ENCODE measurements around the gene KCNH1. TPM values are rescaled to one million over a fixed set of nuclear protein-coding genes. Genes with fewer than 3 reads are reported as not detected.

The KCNH1 gene
- total and polyA plus RNA-seq, 9 of the 15 experiments (the other 6 are each of a cell fraction or from before 2014, with no cell fraction given), result not detected

GRCh38 chr1:211037095-211037494 lies 96.9 kb downstream of the KCNH1 start:
- BruUV-seq (replicated peaks), result no TSS peak
- CTCF ChIA-PET (ENCODE audit: low intra/inter-chr PET ratio), result no interaction called here
- WGBS (ENCODE audit: insufficient coverage, low coverage, missing lambda C conversion rate), result 0% methylated on average over 2 of the region's 2 CpGs
- POLR2A ChIA-PET, result interaction anchor here (0.5 kb wide), 1 partner anchor 816 kb away, joined by 3 read pairs; no protein-coding TSS in a partner anchor
- Histone ChIP-seq H3K36me3 (ENCODE audit: control insufficient read depth, insufficient read depth, low read length) (no peaks in the 10 kb centered on the region), H3K9ac (ENCODE audit: insufficient read depth in 1 of 2, low read depth in 2 of 2, low read length in 2 of 2) (no peak overlapping the region), H3K4me2 (ENCODE audit: insufficient read depth, low read length) (no peak overlapping the region), H3K4me1 (replicated peaks in 1 of 2; ENCODE audit: control insufficient read depth in 2 of 2, insufficient read depth in 2 of 2, low read length in 2 of 2) (no peaks in the 10 kb centered on the region; a peak in 1 of 5 replicates), H2AFZ (ENCODE audit: low read depth, low read length) (peak overlapping the region; percentile 58; the same call in 1 of the 2 replicates), H3K79me2 (ENCODE audit: control insufficient read depth, insufficient read depth, low read length) (no peaks in the 10 kb centered on the region), H3K4me3 (no peak overlapping the region), H3K9me1 (ENCODE audit: control insufficient read depth, insufficient read depth, low read length) (no peaks in the 10 kb centered on the region), H3K27me3 (ENCODE audit: control insufficient read depth in 2 of 2, insufficient read depth in 2 of 2, low read length in 2 of 2) (no peaks in the 10 kb centered on the region), H3K9me3 (replicated peaks; ENCODE audit: control insufficient read depth, insufficient read depth, low read depth, low read length) (no peaks in the 10 kb centered on the region; the same call in 1 of the 2 replicates), H3K27ac (ENCODE audit: extremely low read depth, low read depth, low read length) (peak overlapping the region; percentile 13; the same call in 1 of the 3 replicates), H4K20me1 (replicated peaks; ENCODE audit: control insufficient read depth, insufficient read depth, low read length) (no peaks in the 10 kb centered on the region)
- intact Hi-C loops (cut with micrococcal nuclease), result no loop called here
- in situ Hi-C loops (cut with MboI), result no loop called here
- ATAC-seq (peak; percentile 88), FAIRE-seq (peak; percentile 46), DNase-seq (ENCODE audit: extremely low read depth in 1 of 4, low spot score in 3 of 4) (peak in 2 of 4 experiments; percentile 31 to 44)
- TF ChIP-seq FOSL1 (tag; conservative IDR thresholded peaks at IDR 0.05) (peak; percentile 98), ZFP91 (CRISPR knock-in tag; IDR thresholded peaks at IDR 0.05) (no peak), SMARCE1 (IDR thresholded peaks at IDR 0.05) (peak; percentile 58; the same call in 1 of the 2 replicates), MECOM (CRISPR knock-in tag; IDR thresholded peaks at IDR 0.05) (no peak), TEAD2 (tag; IDR thresholded peaks at IDR 0.05) (no peak), HOMEZ (CRISPR knock-in tag; IDR thresholded peaks at IDR 0.05) (no peak), MNT (conservative IDR thresholded peaks at IDR 0.05) (no peak), PKNOX1 (IDR thresholded peaks at IDR 0.05) (no peak), ZNF668 (CRISPR knock-in tag; IDR thresholded peaks at IDR 0.05) (no peak), E2F8 (IDR thresholded peaks at IDR 0.05; ENCODE audit: low read depth, partially characterized antibody) (no peak), SMAD1 (IDR thresholded peaks at IDR 0.05; ENCODE audit: low read depth, low read length, partially characterized antibody) (no peak), ZFP36 (IDR thresholded peaks at IDR 0.05; ENCODE audit: low read depth, low read length, partially characterized antibody) (no peak), ZNF408 (CRISPR knock-in tag; IDR thresholded peaks at IDR 0.05; ENCODE audit: low read depth) (no peak), TARDBP (IDR thresholded peaks at IDR 0.05) (no peak), CCAR2 (IDR thresholded peaks at IDR 0.05; ENCODE audit: low read depth, low read length) (no peak)
